MM.1S (cell line): Measurements from ENCODE around the gene SYAP1.

Source experiments
- EZH2 ChIP-seq: fragments of 300-600 bp; sonication (generic); optimal IDR thresholded peaks from 2 replicates; pipeline ENCODE3; 2017; ENCODE audit warnings: low read depth, mild to moderate bottlenecking, antibody characterized with exemption, low read length, mixed read lengths
- TF ChIP-seq, protein P1 (sequence below): fragments of 300-600 bp; sonication (generic); IDR thresholded peaks from 2 replicates; pipeline ENCODE4 v1.5.1; 2016; ENCODE audit warnings: antibody characterized with exemption, low read length, mixed read lengths

DNA sequence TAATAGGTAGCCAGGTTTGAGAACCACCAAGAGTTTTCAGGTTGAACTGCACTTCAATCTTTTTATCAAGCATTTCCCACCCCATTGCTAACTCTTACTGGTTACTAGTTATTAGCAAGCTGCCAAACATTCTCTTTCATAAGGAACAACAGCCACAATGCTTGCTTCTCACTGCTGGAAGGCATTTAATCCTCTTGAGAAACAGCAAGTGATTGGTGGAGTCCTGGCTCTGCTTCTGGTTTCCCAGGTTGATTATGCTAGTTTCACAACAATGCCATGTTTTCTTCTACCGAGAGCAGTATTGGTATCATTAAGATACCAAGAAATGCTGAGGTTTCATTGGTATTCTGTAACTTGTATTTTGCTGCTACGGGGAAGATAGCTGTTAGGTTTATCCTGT, 34.6 kb downstream of the SYAP1 start:
- TF ChIP-seq, protein P1, sequence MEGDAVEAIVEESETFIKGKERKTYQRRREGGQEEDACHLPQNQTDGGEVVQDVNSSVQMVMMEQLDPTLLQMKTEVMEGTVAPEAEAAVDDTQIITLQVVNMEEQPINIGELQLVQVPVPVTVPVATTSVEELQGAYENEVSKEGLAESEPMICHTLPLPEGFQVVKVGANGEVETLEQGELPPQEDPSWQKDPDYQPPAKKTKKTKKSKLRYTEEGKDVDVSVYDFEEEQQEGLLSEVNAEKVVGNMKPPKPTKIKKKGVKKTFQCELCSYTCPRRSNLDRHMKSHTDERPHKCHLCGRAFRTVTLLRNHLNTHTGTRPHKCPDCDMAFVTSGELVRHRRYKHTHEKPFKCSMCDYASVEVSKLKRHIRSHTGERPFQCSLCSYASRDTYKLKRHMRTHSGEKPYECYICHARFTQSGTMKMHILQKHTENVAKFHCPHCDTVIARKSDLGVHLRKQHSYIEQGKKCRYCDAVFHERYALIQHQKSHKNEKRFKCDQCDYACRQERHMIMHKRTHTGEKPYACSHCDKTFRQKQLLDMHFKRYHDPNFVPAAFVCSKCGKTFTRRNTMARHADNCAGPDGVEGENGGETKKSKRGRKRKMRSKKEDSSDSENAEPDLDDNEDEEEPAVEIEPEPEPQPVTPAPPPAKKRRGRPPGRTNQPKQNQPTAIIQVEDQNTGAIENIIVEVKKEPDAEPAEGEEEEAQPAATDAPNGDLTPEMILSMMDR: no peak
- no peak for TF ChIP-seq EZH2
